ENCODE measurements around the gene C19orf38. TPM values are rescaled to one million over a fixed set of nuclear protein-coding genes. Genes with fewer than 3 reads are reported as not detected.

C19orf38 gene
- total RNA-seq, 1 experiment from 2014 or later, result not detected

GRCh38 chr19:10816691-10817090 is 31.5 kb upstream of the C19orf38 start:
- no peak for TF ChIP-seq CTCF (conservative IDR thresholded peaks at IDR 0.05)
- no peak overlapping the region for H2BK15ac ChIP-seq (ENCODE audit: low read depth, low read length)
- Mint-ChIP-seq H3K4me3 (no peak overlapping the region), H3K36me3 (ENCODE audit: insufficient read depth in 1 of 3, low read depth in 3 of 3) (peaks cover 28 to 50% (median 35%) of the 10 kb centered on the region in 3 experiments), H3K9me3 (no peaks in the 10 kb centered on the region), H3K27ac (peak overlapping the region; percentile 49 to 79 (median 78); a peak in 4 of 7 replicates), H3K27me3 (ENCODE audit: low read depth) (no peaks in the 10 kb centered on the region; the same call in 1 of the 2 replicates), H3K4me1 (peaks cover 0 to 4% of the 10 kb centered on the region in 2 experiments; a peak in 1 of 4 replicates)
- no peak overlapping the region for H3K4ac ChIP-seq (ENCODE audit: low read depth, low read length)
- no peaks in the 10 kb centered on the region for H3K9me3 ChIP-seq (ENCODE audit: control insufficient read depth, low read depth, low read length)
- no peak overlapping the region for H2BK20ac ChIP-seq (ENCODE audit: low read depth, low read length, poor library complexity, severe bottlenecking)
- H3T11ph ChIP-seq (ENCODE audit: low read length), result no peak overlapping the region
- H4K20me1 ChIP-seq (ENCODE audit: control insufficient read depth, insufficient read depth, insufficient read length), result peaks cover 3% of the 10 kb centered on the region
- no peak overlapping the region for H3K14ac ChIP-seq (ENCODE audit: insufficient read depth, low read length)
- H3K27me3 ChIP-seq (ENCODE audit: insufficient read depth, low read length), result no peaks in the 10 kb centered on the region
- H3K18ac ChIP-seq (ENCODE audit: insufficient read length, low read depth, low read length), result no peak overlapping the region
- no peak overlapping the region for H2BK5ac ChIP-seq (ENCODE audit: insufficient read length, low read length)
- no peak overlapping the region for H4K5ac ChIP-seq (ENCODE audit: insufficient read length, low read depth, low read length)
- H3K79me1 ChIP-seq (ENCODE audit: insufficient read depth, low read depth, low read length, poor library complexity, severe bottlenecking), result no peaks in the 10 kb centered on the region
- H3K56ac ChIP-seq (ENCODE audit: insufficient read length, low read depth, low read length), result no peak overlapping the region
- no peak overlapping the region for H3K9ac ChIP-seq (ENCODE audit: extremely low read depth, insufficient read length, low read length)
- H3K23me2 ChIP-seq (ENCODE audit: insufficient read length, low read depth, low read length, poor library complexity, severe bottlenecking), result no peaks in the 10 kb centered on the region
- no peak for DNase-seq
- H3K23ac ChIP-seq (ENCODE audit: insufficient read length, low read depth, low read length), result no peak overlapping the region
- no peaks in the 10 kb centered on the region for H3K4me1 ChIP-seq (ENCODE audit: insufficient read depth, low read length)
- no peak overlapping the region for H2BK12ac ChIP-seq (ENCODE audit: insufficient read length, low read depth, low read length)
- H4K91ac ChIP-seq (ENCODE audit: insufficient read length, low read depth, low read length), result no peak overlapping the region
- H2AK5ac ChIP-seq (ENCODE audit: insufficient read length, low read length), result no peak overlapping the region
- H4K8ac ChIP-seq (replicated peaks; ENCODE audit: insufficient read length, low read depth, low read length), result no peak overlapping the region
- H3K4me2 ChIP-seq (ENCODE audit: insufficient read depth, insufficient read length, low read length), result no peak overlapping the region
- no peak overlapping the region for H2BK120ac ChIP-seq (ENCODE audit: low read depth, low read length, poor library complexity, severe bottlenecking)
- no peak overlapping the region for H3K27ac ChIP-seq (ENCODE audit: insufficient read length, low read depth, low read length)
- no peak overlapping the region for H2AFZ ChIP-seq (ENCODE audit: low read length)
- H3K79me2 ChIP-seq (ENCODE audit: insufficient read depth, low read length), result no peaks in the 10 kb centered on the region
- WGBS (ENCODE audit: extremely low coverage, insufficient read length, low lambda C conversion rate), result no CpG with 5 or more reads among the region's 11 CpGs
